Kidney epithelial cell (primary cell): ENCODE measurements around the gene HS3ST3B1. TPM values are rescaled to one million over a fixed set of nuclear protein-coding genes. Genes with fewer than 3 reads are reported as not detected.
A peak's percentile ranks its signal among the peaks of the same experiment; 100 is the strongest.

Experiments
- DNase-seq: peaks from one replicate; pipeline ENCODE4 v3.0.0-alpha.2; 2010; ENCODE audit warnings: low read depth
- H3K27me3 ChIP-seq: 2 replicates; pipeline ENCODE4 v1.6.0; 2011; ENCODE audit warnings: low read length; ENCODE audit not compliant: control insufficient read depth, insufficient read depth
- H3K36me3 ChIP-seq: 2 replicates; pipeline ENCODE4 v1.5.1; 2011; ENCODE audit warnings: low read length; ENCODE audit not compliant: control insufficient read depth, insufficient read depth
- H3K4me3 ChIP-seq: 2 replicates; pipeline ENCODE4 v1.5.1; 2011; ENCODE audit warnings: low read depth, mild to moderate bottlenecking, control low read depth, low read length
- CTCF ChIP-seq: IDR thresholded peaks from 2 replicates; pipeline ENCODE4 v1.5.1; 2011; ENCODE audit warnings: mild to moderate bottlenecking, moderate library complexity, low read length, control low read depth, inconsistent platforms; ENCODE audit not compliant: insufficient read depth, poor library complexity, severe bottlenecking
- total RNA-seq: library from RNA; depleted of rRNA; stranded (reverse); fragments of >200 nt; gene quantifications from 2 replicates; pipeline ENCODE4 v1.2.3, GENCODE V29; 2015

HS3ST3B1 gene
- total RNA-seq, 1 donor from 2014 or later, result 25.1 TPM

GRCh38 chr17:14301279-14302090 is 604 bp downstream of the HS3ST3B1 start:
- peaks cover 3% of the 10 kb centered on the region for H3K27me3 ChIP-seq
- no peak for TF ChIP-seq CTCF
- no peaks in the 10 kb centered on the region for H3K36me3 ChIP-seq
- H3K4me3 ChIP-seq, result peak overlapping the region; percentile 73
- no peak for DNase-seq

- TF ChIP-seq CTCF, result no peak
- Histone ChIP-seq H3K4me3 (peak overlapping the region; percentile 73), H3K36me3 (no peaks in the 10 kb centered on the region), H3K27me3 (peaks cover 3% of the 10 kb centered on the region)
- no peak for DNase-seq
Measured at GRCh38 chr17:14302091-14302430, 1.2 kb downstream of the HS3ST3B1 start.

GRCh38 chr17:14302431-14303099 is 1.7 kb downstream of the HS3ST3B1 start:
- peak overlapping the region; percentile 73 for H3K4me3 ChIP-seq
- peak; percentile 39 for TF ChIP-seq CTCF
- DNase-seq, result no peak
- H3K27me3 ChIP-seq, result peaks cover 3% of the 10 kb centered on the region
- no peaks in the 10 kb centered on the region for H3K36me3 ChIP-seq

GRCh38 chr17:14303343-14304221 is 2.7 kb downstream of the HS3ST3B1 start:
- Histone ChIP-seq H3K36me3 (no peaks in the 10 kb centered on the region), H3K27me3 (no peaks in the 10 kb centered on the region), H3K4me3 (peak overlapping the region; percentile 73)
- TF ChIP-seq CTCF, result no peak
- DNase-seq, result no peak

GRCh38 chr17:14304222-14304772 is 3.4 kb downstream of the HS3ST3B1 start:
- no peaks in the 10 kb centered on the region for H3K36me3 ChIP-seq
- no peak for DNase-seq
- TF ChIP-seq CTCF, result no peak
- peak overlapping the region; percentile 73 for H3K4me3 ChIP-seq
- H3K27me3 ChIP-seq, result no peaks in the 10 kb centered on the region
